Measurements from ENCODE around the gene GAREM2.
"Not testable (repeated sequence)": the region's sequence is repeated elsewhere in the genome, so short reads cannot be mapped to it uniquely, and the experiment has no call there.

Gene GAREM2

GRCh38 chr2:26165403-26165802 lies 7.5 kb upstream of the GAREM2 start (continued):
- TF ChIP-seq ZNF18 (tag by site-specific recombination; IDR thresholded peaks at IDR 0.05): no peak

- H3K27ac ChIP-seq (ENCODE audit: extremely low read depth, low read depth, low read length); H3K36me3 ChIP-seq (ENCODE audit: control insufficient read depth in 2 of 2, insufficient read depth in 1 of 2, low read length in 2 of 2); H3K9me3 ChIP-seq (ENCODE audit: control insufficient read depth, insufficient read depth, low read depth, low read length); H3K4me1 ChIP-seq (ENCODE audit: control insufficient read depth, insufficient read depth, low read length); H3K4me3 ChIP-seq (ENCODE audit: low read depth, low read length): not testable (repeated sequence)
- CTCF ChIA-PET: interaction anchor here (1.2 kb wide), 1 partner anchor 216 kb away, joined by 3 read pairs; no protein-coding TSS in a partner anchor
- POLR2A ChIA-PET: interaction anchor here (0.6 kb wide), 1 partner anchor 318 kb away, joined by 3 read pairs; no protein-coding TSS in a partner anchor
These were observed 6.3 kb upstream of the GAREM2 start for GRCh38 chr2:26166541-26166940.

- Histone ChIP-seq H3K4me3 (ENCODE audit: low read depth, low read length) (no peak overlapping the region), H3K27ac (ENCODE audit: extremely low read depth, low read depth, low read length) (no peak overlapping the region), H3K9me3 (ENCODE audit: control insufficient read depth, insufficient read depth, low read depth, low read length) (no peaks in the 10 kb centered on the region), H3K36me3 (ENCODE audit: control insufficient read depth in 2 of 2, insufficient read depth in 1 of 2, low read length in 2 of 2) (no peaks in the 10 kb centered on the region), H3K4me1 (ENCODE audit: control insufficient read depth, insufficient read depth, low read length) (no peaks in the 10 kb centered on the region)
- TF ChIP-seq ZNF529 (tag by site-specific recombination; IDR thresholded peaks at IDR 0.05; ENCODE audit: insufficient replicate concordance) (no peak), ZBTB8A (tag by site-specific recombination; IDR thresholded peaks at IDR 0.05) (no peak), SALL2 (tag by site-specific recombination; IDR thresholded peaks at IDR 0.05; ENCODE audit: borderline replicate concordance) (no peak), ZNF76 (tag by site-specific recombination; IDR thresholded peaks at IDR 0.05; ENCODE audit: borderline replicate concordance, low read depth) (no peak), ZSCAN4 (tag by site-specific recombination; IDR thresholded peaks at IDR 0.05) (no peak), ZNF830 (tag by site-specific recombination; IDR thresholded peaks at IDR 0.05; ENCODE audit: low read depth) (no peak), ZNF664 (tag by site-specific recombination; IDR thresholded peaks at IDR 0.05) (no peak), ZFP41 (tag by site-specific recombination; IDR thresholded peaks at IDR 0.05; ENCODE audit: borderline replicate concordance) (no peak), ZNF354C (tag by site-specific recombination; IDR thresholded peaks at IDR 0.05; ENCODE audit: borderline replicate concordance, low read depth) (no peak), ZNF19 (tag by site-specific recombination; IDR thresholded peaks at IDR 0.05; ENCODE audit: low read depth) (no peak), ZFHX2 (tag by site-specific recombination; conservative IDR thresholded peaks at IDR 0.05) (no peak), ZNF777 (tag by site-specific recombination; IDR thresholded peaks at IDR 0.05; ENCODE audit: borderline replicate concordance) (no peak), KLF7 (tag by site-specific recombination; IDR thresholded peaks at IDR 0.05; ENCODE audit: borderline replicate concordance) (no peak), BCL6B (tag by site-specific recombination; IDR thresholded peaks at IDR 0.05) (no peak), REPIN1 (tag by site-specific recombination; IDR thresholded peaks at IDR 0.05; ENCODE audit: low read depth) (no peak)
- ChIA-PET POLR2A (no interaction called here), CTCF (interaction anchor here (0.6 kb wide), 1 partner anchor 21 kb away, joined by 3 read pairs; no protein-coding TSS in a partner anchor)
These were observed 4.1 kb upstream of the GAREM2 start for GRCh38 chr2:26168785-26169184.

- CTCF ChIA-PET: interaction anchor here (0.7 to 1.0 kb wide), 2 partner anchors 219 to 301 kb away, joined by 3 to 4 read pairs; no protein-coding TSS in a partner anchor
- no peak overlapping the region for H3K27ac ChIP-seq (ENCODE audit: extremely low read depth, low read depth, low read length)
- H3K36me3 ChIP-seq (ENCODE audit: control insufficient read depth in 2 of 2, insufficient read depth in 1 of 2, low read length in 2 of 2): no peaks in the 10 kb centered on the region
- H3K4me3 ChIP-seq (ENCODE audit: low read depth, low read length): no peak overlapping the region
- no peaks in the 10 kb centered on the region; the same call in 1 of the 2 replicates for H3K4me1 ChIP-seq (ENCODE audit: control insufficient read depth, insufficient read depth, low read length)
- POLR2A ChIA-PET: no interaction called here
- no peaks in the 10 kb centered on the region for H3K9me3 ChIP-seq (ENCODE audit: control insufficient read depth, insufficient read depth, low read depth, low read length)
- no peak for TF ChIP-seq ZNF394 (tag by site-specific recombination; IDR thresholded peaks at IDR 0.05; ENCODE audit: borderline replicate concordance)
- no peak for TF ChIP-seq ZSCAN4 (tag by site-specific recombination; IDR thresholded peaks at IDR 0.05)
- no peak for TF ChIP-seq ZNF341 (tag by site-specific recombination; IDR thresholded peaks at IDR 0.05; ENCODE audit: low read depth)
- TF ChIP-seq ZNF223 (tag by site-specific recombination; IDR thresholded peaks at IDR 0.05): no peak
- no peak for TF ChIP-seq EGR2 (tag by site-specific recombination; IDR thresholded peaks at IDR 0.05; ENCODE audit: low read depth)
- TF ChIP-seq PRDM4 (tag by site-specific recombination; IDR thresholded peaks at IDR 0.05): no peak
- no peak for TF ChIP-seq ZNF202 (tag by site-specific recombination; IDR thresholded peaks at IDR 0.05; ENCODE audit: borderline replicate concordance)
These were observed 3.7 kb upstream of the GAREM2 start for GRCh38 chr2:26169226-26169625.
